Measurements from ENCODE around the gene RASAL2. TPM values are rescaled to one million over a fixed set of nuclear protein-coding genes. Genes with fewer than 3 reads are reported as not detected.

The RASAL2 gene
- total RNA-seq, 1 experiment from 2014 or later: 22.2 TPM

DNA sequence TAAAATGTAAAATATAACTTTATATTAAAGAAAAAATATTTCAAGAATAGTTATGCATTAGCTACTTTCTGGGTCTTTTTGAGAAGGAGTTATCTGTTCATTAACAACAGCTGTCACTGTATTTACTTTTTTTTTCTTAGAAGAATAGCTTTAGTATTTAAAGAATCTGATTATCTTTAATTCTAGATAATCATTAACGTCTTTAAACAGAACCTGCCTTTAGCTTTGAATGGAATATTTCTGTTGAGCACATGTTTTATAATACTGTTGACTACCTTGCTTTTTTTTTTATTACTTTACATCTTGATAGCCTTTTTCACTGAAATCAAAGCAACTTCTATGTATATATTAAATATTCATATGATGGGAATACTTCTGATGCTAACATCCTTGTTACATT is 270.9 kb downstream of the RASAL2 start:
- no peak overlapping the region for H3K27ac Mint-ChIP-seq
- H3K4me2 ChIP-seq (ENCODE audit: insufficient read depth, insufficient read length, low read length): no peak overlapping the region
- no peaks in the 10 kb centered on the region for H3K27me3 ChIP-seq (ENCODE audit: insufficient read depth, low read length)
- no peak for DNase-seq
- H2BK120ac ChIP-seq (ENCODE audit: low read depth, low read length, poor library complexity, severe bottlenecking): no peak overlapping the region
- H3K23ac ChIP-seq (ENCODE audit: insufficient read length, low read depth, low read length): no peak overlapping the region
- no peaks in the 10 kb centered on the region; the same call in 1 of the 2 replicates for H3K4me1 ChIP-seq (ENCODE audit: insufficient read depth, low read length)
- H3K9me3 ChIP-seq (ENCODE audit: control insufficient read depth, low read depth, low read length): no peaks in the 10 kb centered on the region
- no peak overlapping the region for H4K91ac ChIP-seq (ENCODE audit: insufficient read length, low read depth, low read length)
- no peak overlapping the region for H3K56ac ChIP-seq (ENCODE audit: insufficient read length, low read depth, low read length)
- H4K5ac ChIP-seq (ENCODE audit: insufficient read length, low read depth, low read length): no peak overlapping the region
- H3K9ac ChIP-seq (ENCODE audit: extremely low read depth, insufficient read length, low read length): no peak overlapping the region
- H2BK20ac ChIP-seq (ENCODE audit: low read depth, low read length, poor library complexity, severe bottlenecking): no peak overlapping the region
- H2BK5ac ChIP-seq (ENCODE audit: insufficient read length, low read length): no peak overlapping the region
- H3K36me3 Mint-ChIP-seq (ENCODE audit: insufficient read depth in 1 of 3, low read depth in 3 of 3): peaks cover 4 to 15% (median 5%) of the 10 kb centered on the region in 3 experiments; a peak in 4 of 7 replicates
- peaks cover 0 to 7% of the 10 kb centered on the region in 2 experiments; a peak in 2 of 4 replicates for H3K4me1 Mint-ChIP-seq
- no CpG with 5 or more reads among the region's 1 CpG for WGBS (ENCODE audit: extremely low coverage, insufficient read length, low lambda C conversion rate)
- H3K14ac ChIP-seq (ENCODE audit: insufficient read depth, low read length): no peak overlapping the region
- no peak overlapping the region for H2BK15ac ChIP-seq (ENCODE audit: low read depth, low read length)
- TF ChIP-seq, protein P1, sequence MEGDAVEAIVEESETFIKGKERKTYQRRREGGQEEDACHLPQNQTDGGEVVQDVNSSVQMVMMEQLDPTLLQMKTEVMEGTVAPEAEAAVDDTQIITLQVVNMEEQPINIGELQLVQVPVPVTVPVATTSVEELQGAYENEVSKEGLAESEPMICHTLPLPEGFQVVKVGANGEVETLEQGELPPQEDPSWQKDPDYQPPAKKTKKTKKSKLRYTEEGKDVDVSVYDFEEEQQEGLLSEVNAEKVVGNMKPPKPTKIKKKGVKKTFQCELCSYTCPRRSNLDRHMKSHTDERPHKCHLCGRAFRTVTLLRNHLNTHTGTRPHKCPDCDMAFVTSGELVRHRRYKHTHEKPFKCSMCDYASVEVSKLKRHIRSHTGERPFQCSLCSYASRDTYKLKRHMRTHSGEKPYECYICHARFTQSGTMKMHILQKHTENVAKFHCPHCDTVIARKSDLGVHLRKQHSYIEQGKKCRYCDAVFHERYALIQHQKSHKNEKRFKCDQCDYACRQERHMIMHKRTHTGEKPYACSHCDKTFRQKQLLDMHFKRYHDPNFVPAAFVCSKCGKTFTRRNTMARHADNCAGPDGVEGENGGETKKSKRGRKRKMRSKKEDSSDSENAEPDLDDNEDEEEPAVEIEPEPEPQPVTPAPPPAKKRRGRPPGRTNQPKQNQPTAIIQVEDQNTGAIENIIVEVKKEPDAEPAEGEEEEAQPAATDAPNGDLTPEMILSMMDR (conservative IDR thresholded peaks at IDR 0.05): no peak
- H4K8ac ChIP-seq (replicated peaks; ENCODE audit: insufficient read length, low read depth, low read length): no peak overlapping the region
- no peak overlapping the region for H2AFZ ChIP-seq (ENCODE audit: low read length)
- H2BK12ac ChIP-seq (ENCODE audit: insufficient read length, low read depth, low read length): no peak overlapping the region
- no peak overlapping the region for H3K27ac ChIP-seq (ENCODE audit: insufficient read length, low read depth, low read length)
- no peak overlapping the region for H3T11ph ChIP-seq (ENCODE audit: low read length)
- peaks cover 7 to 10% of the 10 kb centered on the region in 2 experiments; a peak in 3 of 5 replicates for H3K9me3 Mint-ChIP-seq
- no peak overlapping the region for H3K4ac ChIP-seq (ENCODE audit: low read depth, low read length)
- H2AK5ac ChIP-seq (ENCODE audit: insufficient read length, low read length): no peak overlapping the region
- H4K20me1 ChIP-seq (ENCODE audit: control insufficient read depth, insufficient read depth, insufficient read length): no peaks in the 10 kb centered on the region
- peaks cover 6% of the 10 kb centered on the region for H3K79me1 ChIP-seq (ENCODE audit: insufficient read depth, low read depth, low read length, poor library complexity, severe bottlenecking)
- H3K27me3 Mint-ChIP-seq (ENCODE audit: low read depth): no peaks in the 10 kb centered on the region
- no peaks in the 10 kb centered on the region for H3K23me2 ChIP-seq (ENCODE audit: insufficient read length, low read depth, low read length, poor library complexity, severe bottlenecking)
- H3K4me3 Mint-ChIP-seq: no peak overlapping the region
- H3K79me2 ChIP-seq (ENCODE audit: insufficient read depth, low read length): peaks cover 2% of the 10 kb centered on the region; the same call in 1 of the 2 replicates
- H3K18ac ChIP-seq (ENCODE audit: insufficient read length, low read depth, low read length): no peak overlapping the region
